RWPE2 (cell line): ENCODE results near the gene TRPC4AP.

ENCODE experiments used
- ATAC-seq: fragments of 200-7000 bp; cut with Tn5 transposase; 3 replicates; pipeline ENCODE4 v1.9.1; 2021; ENCODE audit warnings: low read depth
- DNase-seq: peaks from one replicate; pipeline ENCODE4 v3.0.0-alpha.2; 2020; ENCODE audit warnings: low spot score
- H3K27ac ChIP-seq: fragments of 450-650 bp; 2 replicates; pipeline ENCODE4 v1.5.1; 2017; ENCODE audit warnings: mild to moderate bottlenecking; ENCODE audit not compliant: poor library complexity, severe bottlenecking
- H3K27me3 ChIP-seq: fragments of 250-450 bp; sonication (Bioruptor Pico); 2 replicates; pipeline ENCODE4 v1.5.1; 2021; ENCODE audit warnings: mild to moderate bottlenecking, moderate library complexity; ENCODE audit not compliant: insufficient read depth, poor library complexity, severe bottlenecking
- H3K36me3 ChIP-seq: fragments of 250-450 bp; sonication (Bioruptor Pico); 2 replicates; pipeline ENCODE4 v1.5.1; 2020; ENCODE audit warnings: low read depth, mild to moderate bottlenecking, moderate library complexity
- H3K4me1 ChIP-seq: fragments of 250-450 bp; sonication (Bioruptor Pico); 2 replicates; pipeline ENCODE4 v1.5.1; 2021; ENCODE audit warnings: mild to moderate bottlenecking, moderate library complexity; ENCODE audit not compliant: insufficient read depth, poor library complexity, severe bottlenecking
- H3K4me3 ChIP-seq: fragments of 250-450 bp; sonication (Bioruptor Pico); 2 replicates; pipeline ENCODE4 v1.5.1; 2021; ENCODE audit warnings: mild to moderate bottlenecking, moderate library complexity; ENCODE audit not compliant: severe bottlenecking
- H3K9me3 ChIP-seq: fragments of 250-450 bp; sonication (Bioruptor Pico); 2 replicates; pipeline ENCODE4 v1.5.1; 2021; ENCODE audit warnings: mild to moderate bottlenecking, moderate library complexity; ENCODE audit not compliant: severe bottlenecking
- TF ChIP-seq, protein P1 (sequence below): fragments of 450-650 bp; IDR thresholded peaks from one replicate; pipeline ENCODE4 v1.5.1; 2017; ENCODE audit warnings: mild to moderate bottlenecking, moderate library complexity; ENCODE audit not compliant: poor library complexity, severe bottlenecking

The TRPC4AP gene

DNA sequence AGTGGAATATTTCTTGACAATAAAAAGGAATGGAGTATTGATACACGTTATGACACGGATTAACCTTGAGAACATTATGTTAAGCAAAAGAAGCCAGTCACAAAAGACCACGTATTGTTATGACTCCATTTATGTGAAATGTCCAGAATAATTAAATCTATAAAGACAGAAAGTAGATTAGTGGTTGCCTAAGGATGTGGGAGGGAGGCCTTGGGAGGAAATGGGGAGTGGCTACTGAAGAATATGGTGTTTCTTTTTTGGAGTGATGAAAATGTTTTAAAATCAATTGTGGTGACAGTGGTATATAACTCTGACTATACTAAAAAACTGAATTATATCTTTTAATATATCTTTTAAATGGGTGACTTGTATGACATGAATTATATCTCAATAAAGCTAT lies 30.1 kb downstream of the TRPC4AP start:
- no peaks in the 10 kb centered on the region for H3K4me1 ChIP-seq
- DNase-seq (no peak), ATAC-seq (no peak)
- no peaks in the 10 kb centered on the region for H3K9me3 ChIP-seq
- TF ChIP-seq, protein P1, sequence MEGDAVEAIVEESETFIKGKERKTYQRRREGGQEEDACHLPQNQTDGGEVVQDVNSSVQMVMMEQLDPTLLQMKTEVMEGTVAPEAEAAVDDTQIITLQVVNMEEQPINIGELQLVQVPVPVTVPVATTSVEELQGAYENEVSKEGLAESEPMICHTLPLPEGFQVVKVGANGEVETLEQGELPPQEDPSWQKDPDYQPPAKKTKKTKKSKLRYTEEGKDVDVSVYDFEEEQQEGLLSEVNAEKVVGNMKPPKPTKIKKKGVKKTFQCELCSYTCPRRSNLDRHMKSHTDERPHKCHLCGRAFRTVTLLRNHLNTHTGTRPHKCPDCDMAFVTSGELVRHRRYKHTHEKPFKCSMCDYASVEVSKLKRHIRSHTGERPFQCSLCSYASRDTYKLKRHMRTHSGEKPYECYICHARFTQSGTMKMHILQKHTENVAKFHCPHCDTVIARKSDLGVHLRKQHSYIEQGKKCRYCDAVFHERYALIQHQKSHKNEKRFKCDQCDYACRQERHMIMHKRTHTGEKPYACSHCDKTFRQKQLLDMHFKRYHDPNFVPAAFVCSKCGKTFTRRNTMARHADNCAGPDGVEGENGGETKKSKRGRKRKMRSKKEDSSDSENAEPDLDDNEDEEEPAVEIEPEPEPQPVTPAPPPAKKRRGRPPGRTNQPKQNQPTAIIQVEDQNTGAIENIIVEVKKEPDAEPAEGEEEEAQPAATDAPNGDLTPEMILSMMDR, result no peak
- H3K4me3 ChIP-seq, result no peak overlapping the region
- peaks cover 74% of the 10 kb centered on the region for H3K36me3 ChIP-seq
- no peaks in the 10 kb centered on the region for H3K27me3 ChIP-seq
- H3K27ac ChIP-seq, result no peak overlapping the region

DNA sequence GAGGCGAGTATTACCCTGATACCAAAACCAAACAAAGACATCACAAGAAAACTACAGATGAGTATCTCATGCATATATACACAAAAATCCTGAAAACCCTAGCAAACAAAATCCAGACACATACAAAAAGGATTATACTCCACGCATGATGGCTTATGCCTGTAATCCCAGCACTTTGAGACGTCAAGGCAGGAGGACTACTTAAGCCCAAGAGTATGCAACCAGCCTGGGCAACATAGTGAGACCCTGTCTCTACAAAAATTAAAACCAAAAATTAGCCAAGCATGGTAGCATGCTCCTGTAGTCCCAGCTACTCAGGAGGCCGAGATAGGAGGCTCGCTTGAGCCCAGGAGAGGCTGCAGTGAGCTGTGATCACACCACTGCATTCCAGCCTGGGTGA lies 32.4 kb downstream of the TRPC4AP start:
- no peaks in the 10 kb centered on the region for H3K27me3 ChIP-seq
- TF ChIP-seq, protein P1, result no peak
- DNase-seq (no peak), ATAC-seq (no peak)
- H3K27ac ChIP-seq, result no peak overlapping the region
- H3K4me1 ChIP-seq, result peaks cover 3% of the 10 kb centered on the region
- H3K36me3 ChIP-seq, result peaks cover 71% of the 10 kb centered on the region
- no peaks in the 10 kb centered on the region for H3K9me3 ChIP-seq
- H3K4me3 ChIP-seq, result no peak overlapping the region

DNA sequence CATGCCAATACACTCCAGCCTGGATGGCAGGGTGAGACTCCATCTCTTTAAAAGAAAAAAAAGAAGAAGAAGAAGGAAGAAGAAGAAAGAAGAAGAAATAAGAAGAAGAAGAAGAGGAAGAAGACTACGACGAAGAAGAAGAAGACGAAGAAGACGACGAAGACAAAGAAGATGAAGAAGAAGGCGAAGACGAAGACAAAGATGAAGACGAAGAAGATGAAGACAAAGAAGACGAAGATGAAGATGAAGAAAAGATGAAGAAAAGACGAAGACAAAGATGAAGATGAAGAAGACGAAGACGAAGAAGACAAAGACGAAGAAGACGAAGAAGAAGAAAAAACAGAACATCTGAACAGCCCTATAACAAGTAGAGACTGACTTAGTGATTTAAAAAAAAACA lies 33.0 kb downstream of the TRPC4AP start:
- no peak for ATAC-seq
- DNase-seq, result no peak
- Histone ChIP-seq H3K4me3 (no peak overlapping the region), H3K4me1 (peaks cover 3% of the 10 kb centered on the region), H3K9me3 (no peaks in the 10 kb centered on the region), H3K27ac (no peak overlapping the region), H3K27me3 (no peaks in the 10 kb centered on the region), H3K36me3 (peaks cover 75% of the 10 kb centered on the region)
- TF ChIP-seq, protein P1, result no peak

DNA sequence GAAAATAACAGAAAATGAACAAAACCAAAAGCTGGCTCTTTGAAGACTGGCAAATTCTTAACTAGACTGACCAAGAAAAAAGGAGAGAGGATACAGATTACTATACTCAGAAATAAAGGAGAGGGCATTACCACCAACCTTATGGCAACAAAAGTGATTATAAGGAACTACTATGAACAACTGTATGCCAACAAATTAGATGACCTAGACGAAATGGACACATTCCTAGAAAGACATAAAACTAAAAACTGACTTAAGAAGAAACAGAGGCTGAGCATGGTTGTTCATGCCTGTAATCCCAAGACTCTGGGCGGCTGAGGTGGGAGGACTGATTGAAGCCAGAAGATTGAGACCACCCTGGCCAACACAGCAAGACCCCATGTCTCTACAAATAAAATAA lies 33.5 kb downstream of the TRPC4AP start:
- Histone ChIP-seq H3K4me3 (no peak overlapping the region), H3K36me3 (peaks cover 78% of the 10 kb centered on the region), H3K9me3 (no peaks in the 10 kb centered on the region), H3K4me1 (peaks cover 3% of the 10 kb centered on the region), H3K27ac (no peak overlapping the region), H3K27me3 (no peaks in the 10 kb centered on the region)
- TF ChIP-seq, protein P1, result no peak
- ATAC-seq, result no peak
- no peak for DNase-seq

DNA sequence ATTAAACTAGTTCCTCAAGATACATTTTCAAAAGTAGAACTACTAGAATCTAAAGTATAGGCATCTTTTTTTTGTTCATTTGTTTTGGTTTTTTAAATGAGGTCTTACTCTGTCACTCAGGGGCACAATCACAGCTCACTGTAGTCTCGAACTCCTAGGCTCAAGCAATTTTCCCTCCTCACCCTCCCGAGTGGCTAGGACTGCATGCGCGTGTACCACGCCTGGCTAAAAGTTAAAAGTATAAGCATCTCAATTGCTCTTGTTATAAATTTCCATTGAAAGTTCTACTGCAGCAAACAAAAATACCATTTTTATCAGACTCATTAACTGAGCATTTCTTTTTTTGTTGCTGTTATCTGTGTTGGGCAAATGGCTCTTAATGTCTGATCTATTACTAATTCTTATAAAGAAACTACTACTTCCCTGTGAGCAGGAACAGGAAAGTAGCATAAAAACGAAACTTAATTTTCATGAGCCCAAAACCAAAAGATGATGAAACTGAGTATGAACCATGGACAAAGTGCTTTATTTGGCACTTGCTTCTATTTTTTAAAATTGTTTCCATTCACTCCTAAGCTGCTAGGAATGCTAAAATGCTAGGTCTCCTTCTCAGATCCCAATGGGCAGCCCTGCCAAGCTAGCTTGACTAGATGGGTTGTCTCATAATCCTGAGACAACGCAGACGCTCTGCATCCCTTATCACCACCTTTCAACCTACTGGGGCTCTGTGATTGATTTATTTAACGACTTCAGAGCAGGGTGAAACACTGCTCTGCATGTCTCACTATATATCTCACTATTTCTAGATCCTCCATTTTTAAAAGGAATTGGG lies 36.9 kb downstream of the TRPC4AP start:
- H3K27me3 ChIP-seq, result no peaks in the 10 kb centered on the region
- H3K4me3 ChIP-seq, result no peak overlapping the region
- H3K36me3 ChIP-seq, result peaks cover 74% of the 10 kb centered on the region
- H3K4me1 ChIP-seq, result peaks cover 21% of the 10 kb centered on the region
- ATAC-seq, result no peak
- no peak for DNase-seq
- H3K27ac ChIP-seq, result no peak overlapping the region
- H3K9me3 ChIP-seq, result no peaks in the 10 kb centered on the region
- TF ChIP-seq, protein P1, result no peak
